ENCODE results near the gene LDLRAD2. TPM values are rescaled to one million over a fixed set of nuclear protein-coding genes. Genes with fewer than 3 reads are reported as not detected.

The LDLRAD2 gene
- total RNA-seq, 1 experiment from 2014 or later = 1.0 TPM

DNA sequence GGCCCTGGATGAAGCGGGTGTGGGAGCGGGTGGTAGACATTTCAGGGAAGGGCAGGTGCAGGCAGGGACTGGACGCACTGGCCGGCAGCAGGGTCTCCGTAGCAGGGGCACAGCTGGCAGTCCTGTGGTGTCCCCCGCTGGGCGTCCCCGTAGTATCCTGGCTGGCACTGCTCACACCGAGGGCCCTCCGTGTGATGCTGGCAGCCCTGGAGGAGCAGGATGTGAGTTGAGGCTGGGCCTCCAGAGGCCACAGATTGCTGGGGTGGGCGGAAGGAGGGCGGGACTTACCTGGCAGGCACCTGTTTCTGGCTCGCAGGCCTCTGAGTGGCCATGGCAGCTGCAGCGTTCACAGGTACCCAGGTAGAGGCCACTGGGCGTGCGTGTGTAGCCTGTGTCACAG lies 62.3 kb downstream of the LDLRAD2 start:
- Histone ChIP-seq H4K20me1 (ENCODE audit: control insufficient read depth, insufficient read depth, insufficient read length) (no peaks in the 10 kb centered on the region), H2BK15ac (ENCODE audit: low read depth, low read length) (no peak overlapping the region), H3K27ac (ENCODE audit: insufficient read length, low read depth, low read length) (no peak overlapping the region), H2BK20ac (ENCODE audit: low read depth, low read length, poor library complexity, severe bottlenecking) (no peak overlapping the region), H3K9ac (ENCODE audit: extremely low read depth, insufficient read length, low read length) (no peak overlapping the region), H4K8ac (replicated peaks; ENCODE audit: insufficient read length, low read depth, low read length) (no peak overlapping the region), H2BK120ac (ENCODE audit: low read depth, low read length, poor library complexity, severe bottlenecking) (no peak overlapping the region), H3K56ac (ENCODE audit: insufficient read length, low read depth, low read length) (no peak overlapping the region), H3K14ac (ENCODE audit: insufficient read depth, low read length) (no peak overlapping the region), H3K18ac (ENCODE audit: insufficient read length, low read depth, low read length) (no peak overlapping the region), H3T11ph (ENCODE audit: low read length) (no peak overlapping the region), H3K23me2 (ENCODE audit: insufficient read length, low read depth, low read length, poor library complexity, severe bottlenecking) (no peaks in the 10 kb centered on the region), H3K4me2 (ENCODE audit: insufficient read depth, insufficient read length, low read length) (no peak overlapping the region), H2BK5ac (ENCODE audit: insufficient read length, low read length) (no peak overlapping the region), H3K9me3 (ENCODE audit: control insufficient read depth, low read depth, low read length) (no peaks in the 10 kb centered on the region), H3K79me2 (ENCODE audit: insufficient read depth, low read length) (no peaks in the 10 kb centered on the region), H3K23ac (ENCODE audit: insufficient read length, low read depth, low read length) (no peak overlapping the region), H3K4ac (ENCODE audit: low read depth, low read length) (no peak overlapping the region), H2AFZ (ENCODE audit: low read length) (no peak overlapping the region), H3K4me1 (ENCODE audit: insufficient read depth, low read length) (no peaks in the 10 kb centered on the region), H4K91ac (ENCODE audit: insufficient read length, low read depth, low read length) (no peak overlapping the region), H2BK12ac (ENCODE audit: insufficient read length, low read depth, low read length) (no peak overlapping the region), H3K27me3 (ENCODE audit: insufficient read depth, low read length) (no peaks in the 10 kb centered on the region), H3K79me1 (ENCODE audit: insufficient read depth, low read depth, low read length, poor library complexity, severe bottlenecking) (no peaks in the 10 kb centered on the region), H4K5ac (ENCODE audit: insufficient read length, low read depth, low read length) (no peak overlapping the region), H2AK5ac (ENCODE audit: insufficient read length, low read length) (no peak overlapping the region)
- no peak overlapping the region for H3K4me3 Mint-ChIP-seq
- H3K36me3 Mint-ChIP-seq (ENCODE audit: insufficient read depth in 1 of 3, low read depth in 3 of 3) = peaks cover 15 to 76% (median 60%) of the 10 kb centered on the region in 3 experiments
- no peaks in the 10 kb centered on the region for H3K27me3 Mint-ChIP-seq (ENCODE audit: low read depth)
- WGBS (ENCODE audit: extremely low coverage, insufficient read length, low lambda C conversion rate) = no CpG with 5 or more reads among the region's 16 CpGs
- H3K27ac Mint-ChIP-seq = no peak overlapping the region; a peak in 1 of 7 replicates
- no peaks in the 10 kb centered on the region for H3K9me3 Mint-ChIP-seq
- peaks cover under 1 to 7% of the 10 kb centered on the region in 2 experiments; a peak in 3 of 4 replicates for H3K4me1 Mint-ChIP-seq
- DNase-seq = no peak
- TF ChIP-seq, protein P1, sequence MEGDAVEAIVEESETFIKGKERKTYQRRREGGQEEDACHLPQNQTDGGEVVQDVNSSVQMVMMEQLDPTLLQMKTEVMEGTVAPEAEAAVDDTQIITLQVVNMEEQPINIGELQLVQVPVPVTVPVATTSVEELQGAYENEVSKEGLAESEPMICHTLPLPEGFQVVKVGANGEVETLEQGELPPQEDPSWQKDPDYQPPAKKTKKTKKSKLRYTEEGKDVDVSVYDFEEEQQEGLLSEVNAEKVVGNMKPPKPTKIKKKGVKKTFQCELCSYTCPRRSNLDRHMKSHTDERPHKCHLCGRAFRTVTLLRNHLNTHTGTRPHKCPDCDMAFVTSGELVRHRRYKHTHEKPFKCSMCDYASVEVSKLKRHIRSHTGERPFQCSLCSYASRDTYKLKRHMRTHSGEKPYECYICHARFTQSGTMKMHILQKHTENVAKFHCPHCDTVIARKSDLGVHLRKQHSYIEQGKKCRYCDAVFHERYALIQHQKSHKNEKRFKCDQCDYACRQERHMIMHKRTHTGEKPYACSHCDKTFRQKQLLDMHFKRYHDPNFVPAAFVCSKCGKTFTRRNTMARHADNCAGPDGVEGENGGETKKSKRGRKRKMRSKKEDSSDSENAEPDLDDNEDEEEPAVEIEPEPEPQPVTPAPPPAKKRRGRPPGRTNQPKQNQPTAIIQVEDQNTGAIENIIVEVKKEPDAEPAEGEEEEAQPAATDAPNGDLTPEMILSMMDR (conservative IDR thresholded peaks at IDR 0.05) = no peak

Other genes starting within 250 kb of the LDLRAD2 start
- gene RAP1GAP, start 142.9 kb upstream of the LDLRAD2 start, total RNA-seq (2021) = 6.4 and 7.9 TPM in 2 replicates
- gene USP48, start 29.1 kb upstream of the LDLRAD2 start, total RNA-seq (2021) = 84.8 and 86.2 TPM in 2 replicates
- gene HSPG2, start 125.0 kb downstream of the LDLRAD2 start, total RNA-seq (2021) = 80.8 and 90.0 TPM in 2 replicates
- not detected in 2 replicates for gene CELA3B, start 164.8 kb downstream of the LDLRAD2 start, total RNA-seq (2021)
- gene CELA3A, start 189.4 kb downstream of the LDLRAD2 start, total RNA-seq (2021) = not detected in 2 replicates
- 178 and 197 TPM in 2 replicates for gene CDC42, start 240.4 kb downstream of the LDLRAD2 start, total RNA-seq (2021)